ENCODE measurements around the gene TUBB4A.
A peak's percentile ranks its signal among the peaks of the same experiment; 100 is the strongest.
"Not testable (repeated sequence)": the region's sequence is repeated elsewhere in the genome, so short reads cannot be mapped to it uniquely, and the experiment has no call there.

Gene TUBB4A

DNA sequence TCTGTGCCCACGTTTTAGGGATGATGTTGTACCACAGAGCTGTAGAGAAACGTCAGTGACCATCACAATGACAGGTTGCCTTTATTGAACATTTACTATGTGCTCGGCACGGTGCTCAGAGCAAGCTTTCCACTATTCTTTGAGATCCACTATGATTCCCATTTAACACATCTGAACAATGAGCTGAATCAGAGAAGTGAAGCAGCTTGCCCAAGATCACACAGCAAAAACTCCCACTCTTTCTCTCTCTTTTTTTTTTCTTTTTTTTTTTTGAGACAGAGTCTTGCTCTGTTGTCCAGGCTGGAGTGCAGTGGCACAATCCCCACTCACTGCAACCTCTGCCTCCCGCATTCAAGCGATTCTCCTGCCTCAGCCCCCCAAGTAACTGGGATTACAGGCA is 20.6 kb upstream of the TUBB4A start:
- no peak for DNase-seq

DNA sequence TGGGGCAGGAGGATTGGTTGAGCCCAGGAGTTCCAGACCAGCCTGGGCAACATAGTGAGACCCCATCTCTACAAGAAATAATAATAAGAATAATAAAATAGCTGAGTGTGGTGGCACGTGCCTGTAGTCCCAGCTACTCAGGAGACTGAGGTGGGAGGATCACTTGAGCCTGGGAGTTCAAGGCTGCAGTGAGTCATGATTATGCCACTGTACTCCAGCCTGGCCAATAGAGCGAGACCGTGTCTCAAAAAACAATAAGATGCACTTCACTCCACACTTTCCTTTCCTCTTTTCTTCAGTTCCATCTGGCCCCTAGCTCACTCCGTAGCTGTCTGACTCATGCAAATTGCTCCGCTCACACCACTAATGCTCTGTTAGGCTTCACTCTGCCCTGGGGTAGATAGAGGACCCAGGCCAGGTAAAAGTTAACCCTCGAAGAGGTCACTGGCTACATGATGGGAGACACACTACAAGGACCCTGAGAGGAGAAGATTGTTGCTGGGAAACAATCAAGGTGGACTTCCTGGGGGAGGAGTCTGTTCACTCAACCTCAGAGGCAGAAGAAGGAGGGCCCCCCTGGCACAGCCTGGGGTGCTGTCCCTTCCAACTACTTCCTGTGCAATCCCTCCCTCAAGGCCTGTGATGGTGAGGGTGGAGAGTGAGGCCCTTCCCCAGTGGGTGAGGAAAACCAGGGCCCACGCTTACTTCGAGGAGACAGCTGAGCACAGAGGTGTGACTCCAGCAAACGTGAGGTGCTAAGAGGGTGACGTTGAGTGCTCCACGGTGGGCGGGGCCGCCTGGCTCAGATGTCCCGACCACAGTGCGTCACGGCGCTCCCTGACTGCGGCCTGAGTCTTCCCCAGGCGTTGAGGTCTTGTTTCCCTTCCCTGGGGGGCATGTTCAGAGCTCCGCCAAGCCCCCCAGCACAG is 19.9 kb upstream of the TUBB4A start:
- DNase-seq, result no peak

- DNase-seq, result no peak
Measured at GRCh38 chr19:6519289-6519688, 17.2 kb upstream of the TUBB4A start.

DNA sequence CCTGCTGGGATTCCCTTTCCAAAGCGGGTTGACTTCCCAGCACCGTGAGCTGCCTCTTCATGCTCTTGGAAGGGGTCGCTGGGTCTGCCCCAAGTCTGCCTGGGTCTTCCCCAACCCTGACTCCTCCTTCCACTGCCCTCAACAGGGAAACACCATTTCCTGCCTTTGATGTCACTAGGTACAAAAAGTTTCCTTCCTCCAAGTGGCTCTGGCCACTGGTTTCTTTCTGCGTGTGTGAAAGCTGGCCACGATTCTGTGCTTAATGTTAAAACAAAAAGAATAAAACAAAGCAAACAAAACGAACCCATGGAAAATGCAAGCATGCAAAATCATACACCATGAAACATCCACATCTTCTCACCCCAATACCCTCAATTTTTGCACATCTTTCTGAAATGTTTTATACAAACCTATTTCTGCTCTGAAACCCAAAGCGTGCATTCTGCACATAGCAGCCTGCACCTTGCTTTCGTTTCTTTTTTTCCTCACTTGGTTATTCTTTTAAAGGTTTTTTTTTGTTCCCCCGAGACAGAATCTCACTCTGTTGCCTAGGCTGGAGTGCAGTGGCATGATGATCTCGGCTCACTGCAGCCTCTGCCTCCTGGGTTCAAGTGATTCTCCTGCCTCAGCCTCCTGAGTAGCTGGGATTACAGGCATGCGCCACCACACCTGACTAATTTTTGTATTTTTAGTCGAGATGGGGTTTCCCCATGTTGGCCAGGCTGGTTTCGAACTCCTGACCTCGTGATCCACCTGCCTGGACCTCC is 16.2 kb upstream of the TUBB4A start:
- DNase-seq, result no peak

GRCh38 chr19:6516659-6517291 is 14.7 kb upstream of the TUBB4A start:
- peak; percentile 83 to 84 for DNase-seq

- peak; percentile 91 to 93 for DNase-seq
Measured at GRCh38 chr19:6516018-6516658, 14.0 kb upstream of the TUBB4A start.

DNA sequence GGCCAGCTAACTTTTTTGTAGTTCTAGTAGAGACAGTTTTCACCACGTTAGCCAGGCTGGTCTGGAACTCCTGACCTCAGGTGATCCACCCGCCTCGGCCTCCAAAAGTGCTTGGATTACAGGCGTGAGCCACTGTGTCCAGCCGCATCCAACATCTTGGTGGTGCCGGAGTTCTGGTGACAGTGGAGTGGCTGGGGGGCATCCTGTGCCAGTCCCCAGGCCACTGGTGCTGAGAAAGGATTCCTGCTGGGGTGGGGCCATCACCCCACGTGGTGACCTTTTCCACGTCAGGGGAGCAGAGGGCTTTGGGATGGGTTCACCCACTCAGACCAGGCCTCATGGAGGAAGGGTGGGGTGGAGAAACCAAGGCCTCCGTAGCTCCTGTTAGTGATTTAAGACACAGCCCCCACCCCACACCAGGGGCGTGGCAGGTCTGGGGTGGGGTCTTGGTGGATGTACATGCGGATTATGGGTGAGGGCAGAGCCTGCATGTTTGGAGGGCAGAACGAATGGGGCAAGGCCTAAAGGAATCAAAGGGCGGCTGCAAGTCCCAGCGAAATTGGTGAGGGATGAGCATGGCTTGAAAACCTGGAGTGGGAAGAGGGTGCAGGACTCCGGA is 12.9 kb upstream of the TUBB4A start:
- no peak for DNase-seq

DNA sequence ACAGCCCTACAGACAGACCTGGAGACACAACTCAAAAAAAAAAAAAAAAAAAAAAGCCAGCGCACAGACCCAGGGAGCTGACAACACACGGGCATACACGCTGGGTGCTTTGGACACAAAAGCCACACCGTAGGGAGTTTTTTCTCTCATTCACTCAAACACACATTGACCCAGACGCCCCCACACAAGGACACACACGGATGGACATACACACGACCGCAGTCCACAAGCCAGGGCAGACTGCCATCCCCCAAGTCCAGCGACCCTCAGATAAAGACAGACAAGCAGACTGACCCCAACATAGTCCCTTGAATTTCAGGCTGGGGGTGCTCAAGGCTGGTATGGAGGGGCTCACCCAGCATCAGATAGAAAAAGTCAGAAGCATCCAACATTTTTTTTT is 12.0 kb upstream of the TUBB4A start:
- no peak for DNase-seq

- no peak for DNase-seq
Measured at GRCh38 chr19:6510618-6511017, 8.5 kb upstream of the TUBB4A start.

DNA sequence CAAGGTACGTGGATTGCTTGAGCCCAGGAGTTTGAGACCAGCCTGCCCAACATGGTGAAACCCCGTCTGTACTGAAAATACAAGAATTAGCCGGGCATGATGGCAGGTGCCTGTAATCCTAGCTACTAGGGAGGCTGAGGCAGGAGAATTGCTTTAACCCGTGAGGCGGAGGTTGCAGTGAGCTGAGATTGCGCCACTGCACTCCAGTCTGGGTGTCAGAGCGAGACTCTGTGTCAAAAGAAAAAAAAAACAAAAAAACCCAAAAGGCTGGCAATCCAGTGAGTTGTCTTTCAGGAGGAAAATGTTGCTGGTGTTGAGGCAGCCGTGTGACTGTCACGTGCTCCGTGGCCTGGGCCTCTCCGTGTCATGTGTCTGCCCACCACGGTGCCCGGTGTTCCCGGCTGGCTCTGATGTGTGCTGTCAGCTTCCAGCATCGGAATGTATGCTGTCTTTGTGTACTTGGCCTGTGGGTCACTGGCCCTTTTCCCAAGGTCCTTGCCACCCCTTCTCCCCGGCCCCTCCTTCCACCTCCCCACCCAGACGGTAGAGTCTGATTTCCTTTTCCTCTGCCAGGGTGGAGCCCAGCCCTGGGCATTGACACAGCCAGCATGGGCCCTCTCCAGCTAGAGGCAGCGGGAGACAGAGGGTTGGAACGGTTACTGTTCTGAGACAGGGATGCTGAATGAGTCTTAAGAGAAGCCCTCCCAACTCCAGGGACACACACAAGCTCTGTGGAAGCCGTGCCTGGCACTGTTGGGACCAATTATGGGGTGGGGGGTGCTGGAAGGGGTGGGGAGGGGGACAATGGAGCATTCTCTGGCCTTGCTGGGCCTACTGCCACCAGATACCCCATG is 7.2 kb upstream of the TUBB4A start:
- peak; percentile 93 to 98 for DNase-seq

- DNase-seq, result not testable (repeated sequence)
Measured at GRCh38 chr19:6508028-6508771, 6.1 kb upstream of the TUBB4A start.

DNA sequence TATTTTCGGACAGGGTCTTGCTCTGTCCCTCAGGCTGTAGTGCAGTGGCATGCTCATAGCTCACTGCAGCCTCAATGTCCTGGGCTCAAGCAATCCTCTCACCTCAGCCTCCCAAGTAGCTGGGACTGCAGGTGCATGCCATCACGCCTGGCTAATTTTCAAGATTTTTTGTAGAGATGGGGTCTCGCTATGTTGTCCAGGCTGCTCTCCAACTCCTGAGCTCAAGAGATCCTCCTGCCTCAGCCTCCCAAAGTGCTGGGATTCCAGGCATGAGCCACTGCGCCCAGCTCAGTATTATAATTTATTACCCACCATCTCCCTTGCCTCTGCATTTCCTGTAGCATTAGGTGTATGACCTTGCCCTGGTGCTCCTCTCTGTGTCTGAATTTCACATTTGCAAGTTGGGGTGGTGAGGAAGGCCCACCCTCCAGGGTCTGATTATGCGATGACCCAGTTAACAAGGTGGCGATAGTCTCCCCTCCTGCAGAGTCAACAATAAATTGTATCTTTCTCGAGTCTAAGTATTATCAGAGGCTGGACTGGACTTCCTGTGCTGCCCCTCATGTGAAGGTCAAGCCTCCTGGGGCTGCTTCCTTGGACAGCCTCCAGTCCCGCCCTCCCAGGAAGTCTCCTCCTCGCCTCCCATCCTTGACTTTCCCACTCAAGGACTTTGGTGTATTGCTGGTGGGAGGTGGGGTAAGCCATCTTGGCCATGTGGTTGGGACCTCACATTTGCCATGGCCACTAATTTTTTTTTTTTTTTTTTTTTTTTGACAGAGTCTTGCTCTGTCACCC is 1.5 kb upstream of the TUBB4A start:
- no peak for DNase-seq

DNA sequence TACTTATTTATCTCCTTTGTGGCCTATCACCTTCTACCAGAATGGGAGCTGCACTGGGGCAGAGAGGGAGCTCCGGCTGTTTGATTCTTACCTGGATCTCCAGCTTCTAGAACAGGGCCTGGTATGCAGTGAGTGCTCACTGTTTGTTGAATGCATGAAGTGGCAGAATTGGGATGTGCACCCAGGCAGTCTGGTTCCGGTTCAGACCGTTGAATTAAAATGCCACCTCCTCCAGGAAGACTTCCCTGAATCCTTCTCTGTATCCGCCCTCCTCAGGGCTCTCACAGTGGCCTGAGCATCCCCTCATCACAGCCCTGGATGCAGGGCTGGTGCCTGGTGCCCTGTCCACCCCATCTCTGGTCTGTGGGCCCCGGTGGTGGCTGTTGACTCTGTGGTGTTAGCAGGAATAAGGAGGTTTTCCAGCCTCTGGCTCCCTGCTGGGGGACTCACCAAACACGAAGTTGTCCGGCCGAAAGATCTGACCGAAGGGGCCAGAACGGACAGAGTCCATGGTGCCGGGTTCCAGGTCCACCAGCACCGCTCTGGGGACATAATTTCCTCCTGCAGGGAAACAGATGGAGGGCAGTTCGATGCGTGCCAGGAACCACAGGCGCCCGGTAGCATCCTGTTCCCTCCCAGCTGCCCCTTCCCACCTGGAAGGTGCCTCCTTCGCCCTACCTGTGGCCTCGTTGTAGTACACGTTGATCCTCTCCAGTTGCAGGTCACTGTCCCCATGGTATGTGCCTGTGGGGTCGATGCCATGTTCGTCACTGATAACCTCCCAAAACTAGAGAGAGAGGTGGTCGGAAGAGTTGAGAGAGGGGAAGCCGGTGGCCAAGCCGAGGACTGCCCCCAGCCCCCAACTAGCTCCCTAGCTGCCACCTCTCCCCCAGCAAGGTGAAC is 1.0 kb downstream of the TUBB4A start:
- no peak for DNase-seq

- DNase-seq, result no peak
Measured at GRCh38 chr19:6499052-6499790, 2.9 kb downstream of the TUBB4A start.

DNA sequence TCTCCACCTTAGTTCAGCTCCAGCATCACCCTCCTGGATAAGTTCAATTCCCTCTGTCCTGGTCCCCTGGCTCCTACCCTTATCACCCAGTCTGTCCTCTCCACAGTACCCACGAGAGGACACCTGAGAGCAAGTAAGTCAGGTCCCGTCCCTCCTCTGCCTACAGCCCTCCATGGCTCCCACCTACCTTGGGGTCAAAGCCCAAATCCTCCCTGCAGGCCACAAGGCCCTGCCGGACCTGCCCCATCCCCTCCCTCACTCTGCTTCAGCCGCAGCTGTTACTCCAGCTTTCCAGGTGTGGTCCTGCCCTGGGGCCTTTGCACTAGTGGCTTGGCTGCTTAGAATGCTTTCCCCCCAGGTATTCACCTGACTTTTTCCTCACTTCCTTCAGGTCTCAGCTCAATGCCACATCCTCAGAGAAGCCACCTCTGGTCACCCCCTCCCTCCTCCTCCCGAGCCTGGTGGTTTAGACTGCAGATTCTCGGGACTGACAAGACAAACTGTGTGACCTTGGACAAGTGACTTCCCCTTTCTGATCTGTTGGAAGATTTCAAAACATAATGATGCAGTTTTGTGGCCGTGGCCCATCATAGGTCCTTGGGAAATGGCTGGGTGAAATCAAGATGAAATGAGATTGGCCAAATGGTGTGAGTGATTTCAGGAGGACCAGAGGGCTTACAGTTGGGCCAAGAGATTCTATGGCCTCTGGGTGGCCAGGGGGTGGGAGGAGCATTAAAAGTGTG is 3.6 kb downstream of the TUBB4A start:
- DNase-seq, result no peak

DNA sequence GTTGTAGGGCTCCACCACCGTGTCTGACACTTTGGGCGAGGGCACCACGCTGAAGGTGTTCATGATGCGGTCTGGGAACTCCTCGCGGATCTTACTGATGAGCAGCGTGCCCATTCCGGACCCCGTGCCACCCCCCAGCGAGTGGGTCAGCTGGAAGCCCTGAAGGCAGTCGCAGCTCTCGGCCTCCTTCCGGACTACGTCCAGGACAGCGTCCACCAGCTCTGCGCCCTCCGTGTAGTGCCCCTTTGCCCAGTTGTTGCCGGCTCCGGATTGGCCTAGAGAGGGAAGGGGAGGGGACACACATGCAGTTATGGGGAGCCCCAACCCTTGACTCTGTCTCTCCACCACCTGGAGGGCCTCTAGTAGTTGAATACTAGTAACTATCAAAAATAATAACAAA is 6.2 kb downstream of the TUBB4A start:
- no peak for DNase-seq

DNA sequence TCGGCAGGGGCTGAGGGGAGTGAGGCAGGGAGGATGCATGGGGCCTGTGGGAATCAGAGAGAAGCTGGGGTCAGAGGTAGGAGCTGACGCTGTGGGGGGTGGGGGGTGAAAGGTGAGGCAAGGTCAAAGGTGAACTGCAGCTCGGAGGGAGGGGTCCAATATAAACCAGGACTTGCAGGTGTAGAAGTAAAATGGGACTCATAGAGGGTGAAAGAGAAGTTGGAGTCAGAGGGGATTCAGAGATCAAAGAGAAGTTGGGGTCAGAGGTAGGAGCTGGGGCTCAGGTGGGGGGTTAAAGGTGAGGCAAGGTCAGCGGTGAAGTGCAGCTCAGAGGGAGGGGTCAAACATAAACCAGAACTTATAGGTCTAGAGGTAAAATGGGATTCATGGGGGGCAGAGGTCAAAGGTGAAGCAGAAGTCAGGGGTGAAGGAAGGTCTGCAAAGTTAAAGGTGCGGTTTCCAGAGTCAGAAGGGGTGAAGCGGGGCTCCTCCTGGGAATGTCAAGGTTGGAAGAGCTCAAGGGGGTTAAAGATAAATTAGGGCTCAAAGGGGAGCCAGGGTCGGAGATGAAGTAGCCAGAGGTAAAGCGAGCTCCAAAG is 7.6 kb downstream of the TUBB4A start:
- no peak for DNase-seq
